ENCODE results near the gene ATAD3A.

DNA sequence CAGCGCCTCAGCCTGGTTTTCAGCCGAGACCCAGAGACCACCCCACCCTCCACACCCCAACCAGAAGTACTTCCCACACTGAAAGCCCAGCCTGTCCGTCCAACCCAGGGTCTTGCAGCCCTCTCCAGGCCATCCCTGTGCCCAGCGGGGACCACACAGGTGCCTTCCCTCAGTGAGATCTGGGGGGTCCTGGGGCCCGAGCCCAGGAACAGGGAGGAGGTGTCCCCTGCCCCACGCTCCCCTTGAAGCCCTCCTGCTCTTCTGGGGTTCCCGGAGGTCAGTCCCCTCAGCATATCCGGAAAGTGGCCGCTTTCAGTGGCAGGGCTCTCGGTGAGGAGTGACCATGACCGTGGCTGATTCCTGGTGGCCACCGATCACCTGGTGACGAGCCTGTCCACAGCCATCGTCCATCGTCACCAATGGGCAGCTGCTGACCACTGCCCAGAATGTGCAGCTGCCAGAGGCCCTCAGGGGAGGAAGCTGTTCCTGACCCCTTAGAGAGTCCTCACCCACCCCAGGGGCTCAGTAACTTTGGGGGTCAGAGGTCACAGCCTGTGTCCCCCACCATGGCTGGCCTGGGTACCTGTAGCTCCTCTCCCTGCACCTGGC lies 25.1 kb downstream of the ATAD3A start:
- TF ChIP-seq CTCF (IDR thresholded peaks at IDR 0.05): no peak
- no peak for TF ChIP-seq POLR2A (IDR thresholded peaks at IDR 0.05; ENCODE audit: low read depth)
- TF ChIP-seq POLR2AphosphoS5 (IDR thresholded peaks at IDR 0.05): no peak

Data from esophagus muscularis mucosa (tissue), 3 donors.